Skin epidermis (tissue), 12 donors: Measurements from ENCODE around the gene CADPS2.

Experiments used
- H3K27ac ChIP-seq, 21 experiments: fragments of 200-600 bp; sonication (generic) in 11 of 21; one replicate each; pipeline ENCODE4 v1.5.0; 2020; ENCODE audit warnings: mild to moderate bottlenecking in 3 of 21, inconsistent platforms in 2 of 21, moderate library complexity in 2 of 21
- H3K4me3 ChIP-seq, 7 experiments: fragments of 200-600 bp; sonication (generic) in 2 of 7; one replicate each; pipeline ENCODE4 v1.5.0; 2020; ENCODE audit warnings: inconsistent platforms in 2 of 7, mild to moderate bottlenecking in 2 of 7, moderate library complexity in 1 of 7

Gene CADPS2

GRCh38 chr7:122556873-122557542, 329.3 kb downstream of the CADPS2 start:
- no peak overlapping the region for H3K27ac ChIP-seq
- no peak overlapping the region for H3K4me3 ChIP-seq

- no peak overlapping the region for H3K4me3 ChIP-seq
- H3K27ac ChIP-seq = no peak overlapping the region
Observed at GRCh38 chr7:122556219-122556618, 330.0 kb downstream of the CADPS2 start.

GRCh38 chr7:122553761-122554160, 332.5 kb downstream of the CADPS2 start:
- H3K4me3 ChIP-seq = no peak overlapping the region

GRCh38 chr7:122552769-122553168, 333.5 kb downstream of the CADPS2 start:
- H3K4me3 ChIP-seq = no peak overlapping the region
- H3K27ac ChIP-seq = no peak overlapping the region

More at GRCh38 chr7:122553761-122554160, 332.5 kb downstream of the CADPS2 start:
- no peak overlapping the region for H3K27ac ChIP-seq

GRCh38 chr7:122550545-122550944, 335.7 kb downstream of the CADPS2 start:
- no peak overlapping the region for H3K4me3 ChIP-seq
- H3K27ac ChIP-seq = no peak overlapping the region

- H3K4me3 ChIP-seq = no peak overlapping the region
- H3K27ac ChIP-seq = no peak overlapping the region
Observed at GRCh38 chr7:122549578-122549977, 336.7 kb downstream of the CADPS2 start.

GRCh38 chr7:122546496-122546895, 339.8 kb downstream of the CADPS2 start:
- Histone ChIP-seq H3K27ac (no peak overlapping the region), H3K4me3 (no peak overlapping the region)

- no peak overlapping the region for H3K27ac ChIP-seq
- H3K4me3 ChIP-seq = no peak overlapping the region
Observed at GRCh38 chr7:122544463-122544862, 341.8 kb downstream of the CADPS2 start.

- H3K27ac ChIP-seq = no peak overlapping the region
Observed at GRCh38 chr7:122543891-122544290, 342.4 kb downstream of the CADPS2 start.

GRCh38 chr7:122543166-122543565, 343.1 kb downstream of the CADPS2 start:
- no peak overlapping the region for H3K27ac ChIP-seq
- no peak overlapping the region for H3K4me3 ChIP-seq

More at GRCh38 chr7:122543891-122544290, 342.4 kb downstream of the CADPS2 start:
- H3K4me3 ChIP-seq = no peak overlapping the region

- Histone ChIP-seq H3K4me3 (no peak overlapping the region), H3K27ac (no peak overlapping the region)
Observed at GRCh38 chr7:122535086-122535485, 351.2 kb downstream of the CADPS2 start.

GRCh38 chr7:122532406-122533269, 353.6 kb downstream of the CADPS2 start:
- H3K4me3 ChIP-seq = no peak overlapping the region
- H3K27ac ChIP-seq = no peak overlapping the region

GRCh38 chr7:122528879-122529481, 357.3 kb downstream of the CADPS2 start:
- H3K27ac ChIP-seq = no peak overlapping the region
- no peak overlapping the region for H3K4me3 ChIP-seq

- Histone ChIP-seq H3K4me3 (no peak overlapping the region), H3K27ac (no peak overlapping the region)
Observed at GRCh38 chr7:122525355-122525754, 360.9 kb downstream of the CADPS2 start.

- no peak overlapping the region for H3K27ac ChIP-seq
- no peak overlapping the region for H3K4me3 ChIP-seq
Observed at GRCh38 chr7:122521767-122522166, 364.5 kb downstream of the CADPS2 start.

- no peak overlapping the region for H3K4me3 ChIP-seq
- no peak overlapping the region for H3K27ac ChIP-seq
Observed at GRCh38 chr7:122520971-122521555, 365.2 kb downstream of the CADPS2 start.

GRCh38 chr7:122518488-122518887, 367.8 kb downstream of the CADPS2 start:
- Histone ChIP-seq H3K27ac (no peak overlapping the region), H3K4me3 (no peak overlapping the region)

GRCh38 chr7:122517576-122517975, 368.7 kb downstream of the CADPS2 start:
- Histone ChIP-seq H3K4me3 (no peak overlapping the region), H3K27ac (no peak overlapping the region)

- no peak overlapping the region for H3K4me3 ChIP-seq
Observed at GRCh38 chr7:122515404-122515803, 370.9 kb downstream of the CADPS2 start.

GRCh38 chr7:122511268-122511667, 375.0 kb downstream of the CADPS2 start:
- H3K27ac ChIP-seq = no peak overlapping the region
- no peak overlapping the region for H3K4me3 ChIP-seq

More at GRCh38 chr7:122515404-122515803, 370.9 kb downstream of the CADPS2 start:
- no peak overlapping the region for H3K27ac ChIP-seq
